ENCODE measurements around the gene SMYD3.

SMYD3 gene

DNA sequence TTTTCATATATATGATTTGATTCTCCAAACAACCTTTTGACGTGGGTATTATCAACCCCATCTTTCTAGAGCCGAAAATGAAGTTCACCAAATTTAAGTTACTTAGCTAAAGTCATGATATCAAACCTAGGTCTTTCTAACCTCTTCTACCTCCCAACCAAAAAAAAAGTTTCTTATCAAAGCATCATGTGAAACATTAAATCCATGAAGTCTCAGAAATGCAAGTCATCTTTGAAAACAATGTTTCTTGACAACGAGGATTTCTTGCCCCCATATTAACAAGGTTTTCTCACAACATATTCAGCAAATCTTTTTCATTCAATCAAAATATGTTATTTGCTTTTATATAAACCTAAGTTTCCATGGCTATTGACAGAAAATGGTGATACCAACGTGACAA, 306.3 kb downstream of the SMYD3 start:
- no peak for DNase-seq

GRCh38 chr1:246200225-246200624, 306.9 kb downstream of the SMYD3 start:
- no peak for DNase-seq

- peak; percentile 42 for DNase-seq
Measured at GRCh38 chr1:246199086-246199645, 307.9 kb downstream of the SMYD3 start.

GRCh38 chr1:246198115-246198816, 308.8 kb downstream of the SMYD3 start:
- DNase-seq: no peak

DNA sequence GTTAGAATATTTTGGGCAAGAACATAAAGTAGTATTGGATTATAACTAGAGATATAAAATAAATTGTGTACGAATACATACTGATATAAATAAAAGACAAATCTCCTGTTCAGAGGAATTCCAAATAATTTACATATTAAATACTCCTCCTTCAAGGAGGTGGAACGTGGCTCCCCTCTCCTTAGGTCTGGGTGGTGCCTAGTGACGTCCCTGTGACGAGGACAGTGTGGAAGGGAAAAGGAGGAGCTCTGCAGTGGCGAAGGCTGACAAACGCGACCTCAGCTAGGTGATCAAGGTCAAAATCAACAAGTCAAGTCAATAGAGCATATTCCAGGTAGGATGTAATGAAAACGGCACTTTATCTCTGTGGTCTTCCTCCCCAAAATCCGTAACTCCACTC, 310.0 kb downstream of the SMYD3 start:
- DNase-seq: no peak

GRCh38 chr1:246195296-246195695, 311.8 kb downstream of the SMYD3 start:
- DNase-seq: no peak

DNA sequence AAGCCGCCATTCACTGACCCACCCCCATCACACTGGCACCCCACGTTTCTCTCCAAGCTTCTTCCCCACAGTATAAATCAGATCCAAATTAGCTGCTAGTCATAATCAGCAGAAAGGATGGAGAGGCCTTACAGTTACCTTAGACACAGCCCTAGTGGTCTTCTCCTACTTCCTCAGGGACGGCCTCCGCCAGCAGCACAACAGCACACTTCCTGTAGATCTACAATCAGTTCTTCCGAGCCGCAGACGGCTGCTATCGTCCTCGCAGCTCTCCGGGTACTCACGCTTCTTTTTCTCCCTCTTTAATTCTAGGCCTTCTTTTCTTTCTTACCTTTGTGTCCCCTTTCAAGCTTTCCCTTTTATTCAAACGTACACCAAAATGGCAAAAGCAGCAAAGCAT, 313.5 kb downstream of the SMYD3 start:
- no peak for DNase-seq

DNA sequence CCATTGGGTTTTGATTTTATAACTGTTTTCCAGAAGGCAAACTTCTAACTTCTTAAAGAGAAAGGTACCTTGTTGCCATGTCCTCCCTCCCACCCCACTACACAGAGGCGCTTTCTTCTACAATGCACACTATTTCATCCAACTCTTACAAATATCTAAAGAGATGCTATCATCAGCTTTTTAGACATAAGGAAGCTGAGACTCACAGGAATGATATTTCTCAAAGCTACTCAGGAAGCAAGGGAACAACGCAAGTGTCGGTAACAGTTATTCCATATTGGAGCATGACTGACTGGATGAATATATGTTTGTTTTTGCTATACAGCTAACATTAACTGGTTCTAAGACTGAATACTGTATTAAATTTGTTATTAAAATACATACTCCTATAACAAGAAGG, 318.0 kb downstream of the SMYD3 start:
- DNase-seq: no peak

- DNase-seq: no peak
Measured at GRCh38 chr1:246187834-246188372, 319.2 kb downstream of the SMYD3 start.

- DNase-seq: no peak
Measured at GRCh38 chr1:246184503-246184902, 322.6 kb downstream of the SMYD3 start.

DNA sequence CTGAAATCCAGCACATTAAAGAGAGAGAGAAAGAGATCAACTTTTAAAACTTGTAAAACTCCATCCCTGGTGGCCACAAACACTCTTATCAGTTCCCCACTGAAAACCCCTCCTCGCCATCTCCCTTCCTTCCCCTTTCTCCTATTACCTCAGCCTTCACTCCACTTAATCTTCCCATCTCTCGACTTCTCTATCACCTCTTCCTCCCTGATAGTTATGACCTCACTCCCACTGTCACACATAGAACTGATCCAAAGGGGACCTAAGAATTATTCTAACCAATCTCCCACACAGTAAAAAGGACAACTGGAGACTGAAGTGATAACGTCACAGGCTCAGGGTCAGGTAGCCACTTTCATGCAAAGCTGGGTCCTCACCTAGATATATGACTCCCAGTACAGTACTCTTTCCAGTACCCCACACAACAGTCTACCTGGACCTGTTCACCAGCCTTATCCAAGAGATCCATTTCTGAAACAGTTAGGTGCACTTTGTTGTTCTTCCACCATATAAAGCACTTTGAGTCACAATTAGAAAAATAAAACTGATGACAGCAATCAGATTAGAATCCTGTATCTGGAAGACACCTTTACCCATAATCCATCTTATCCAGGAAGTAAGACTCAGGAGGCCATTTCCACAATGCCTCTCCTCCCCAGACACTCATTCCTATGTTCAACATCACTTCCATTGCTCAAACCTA, 324.8 kb downstream of the SMYD3 start:
- DNase-seq: no peak

GRCh38 chr1:246181241-246181640, 325.8 kb downstream of the SMYD3 start:
- DNase-seq: no peak

GRCh38 chr1:246179401-246179800, 327.7 kb downstream of the SMYD3 start:
- no peak for DNase-seq

DNA sequence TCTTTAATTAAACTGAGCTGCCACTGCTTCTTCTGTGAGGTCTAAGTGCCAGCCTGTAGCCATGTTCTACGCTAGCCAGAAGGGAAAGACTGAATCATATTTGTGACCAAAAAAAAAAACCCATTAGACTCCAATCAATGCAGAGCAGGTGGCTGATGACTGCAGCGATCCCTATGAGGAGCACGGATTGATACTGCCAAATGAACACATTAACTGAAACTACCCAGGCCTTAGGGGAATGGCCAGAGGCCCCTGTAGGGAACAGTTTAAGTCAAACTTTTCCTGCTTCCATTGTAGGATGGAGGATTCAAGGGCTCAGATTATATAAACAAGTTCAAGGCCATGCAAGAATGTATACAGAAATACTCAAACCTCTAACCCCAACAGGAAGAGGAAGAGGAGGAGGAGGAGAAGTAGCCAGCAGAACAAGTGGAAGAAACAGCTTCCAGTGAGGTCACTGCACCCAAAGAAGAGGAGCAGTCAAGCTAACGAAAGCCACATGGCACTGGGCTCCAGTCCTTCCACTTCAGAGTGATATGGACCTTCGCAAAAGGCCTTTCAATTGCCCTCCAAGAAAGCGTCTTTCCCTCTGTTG, 328.3 kb downstream of the SMYD3 start:
- DNase-seq: no peak

DNA sequence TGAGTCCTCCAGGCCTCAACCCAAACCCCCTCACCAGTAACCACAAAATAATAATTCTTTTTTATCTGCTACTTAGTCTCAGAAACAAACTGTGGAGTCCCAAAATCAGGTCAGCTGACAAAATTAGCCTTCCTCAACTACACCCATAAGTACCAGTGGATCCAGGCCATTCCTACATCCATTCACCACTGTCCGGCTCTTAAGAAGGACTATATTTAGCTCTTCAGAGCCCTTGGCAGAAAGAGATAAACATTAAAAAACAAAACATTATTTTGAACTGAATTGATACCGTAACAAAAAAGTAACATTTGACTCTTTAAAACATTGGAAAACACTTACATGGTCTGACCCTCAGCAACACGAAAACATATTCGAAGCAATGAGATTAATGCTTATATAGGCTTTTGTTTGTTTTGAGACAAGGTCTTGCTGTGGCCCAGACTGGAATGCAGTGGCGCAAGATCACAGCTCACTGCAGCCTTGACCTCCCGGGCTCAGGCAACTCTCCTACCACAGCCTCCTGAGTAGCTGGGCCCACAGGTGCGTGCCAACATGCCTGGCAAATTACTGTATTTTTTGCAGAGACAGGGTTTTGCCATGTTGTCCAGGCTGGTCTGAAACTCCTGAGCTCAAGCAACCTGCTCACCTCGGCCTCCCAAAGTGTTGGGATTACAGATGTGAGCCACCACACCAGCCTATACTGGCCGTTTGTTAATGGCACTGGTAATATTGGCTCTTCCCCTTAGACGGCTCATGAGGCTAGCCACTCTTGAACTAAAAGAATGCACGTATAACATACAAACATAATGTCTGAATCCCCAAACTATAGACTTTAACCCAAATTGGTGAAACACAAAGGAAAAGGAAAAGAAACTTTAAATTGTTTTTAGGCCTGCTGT, 330.7 kb downstream of the SMYD3 start:
- DNase-seq: no peak

DNA sequence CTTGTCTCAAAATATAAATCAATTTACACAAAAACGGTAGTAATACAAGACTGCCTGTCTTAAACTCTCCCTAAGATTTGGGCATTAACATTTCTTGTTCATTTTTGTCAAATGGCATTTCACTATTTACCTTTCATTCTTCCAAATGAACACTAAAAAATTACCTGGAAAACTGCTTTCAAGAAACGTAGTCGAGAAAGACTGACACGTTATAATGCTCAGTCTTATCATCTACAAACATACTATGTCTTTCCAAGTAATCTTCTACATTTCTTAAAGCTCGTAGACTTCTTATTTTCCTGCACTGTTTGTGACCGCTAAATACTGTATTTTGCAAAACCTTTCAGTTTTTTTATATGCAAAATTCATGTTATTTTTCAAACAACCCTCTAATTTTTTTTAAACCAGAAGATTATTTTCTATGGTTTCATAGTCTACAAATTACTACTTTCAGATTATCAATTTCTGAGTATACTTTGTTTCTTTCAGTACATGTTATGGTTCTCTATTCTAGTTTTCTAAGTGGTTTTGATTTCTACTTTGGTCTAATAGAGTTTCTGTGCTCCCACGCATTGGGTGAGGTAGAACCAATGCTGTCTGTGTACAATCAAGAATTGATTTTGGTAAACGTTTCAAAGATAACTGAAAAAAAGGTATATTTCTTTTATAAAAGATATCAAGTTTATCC, 336.4 kb downstream of the SMYD3 start:
- no peak for DNase-seq

DNA sequence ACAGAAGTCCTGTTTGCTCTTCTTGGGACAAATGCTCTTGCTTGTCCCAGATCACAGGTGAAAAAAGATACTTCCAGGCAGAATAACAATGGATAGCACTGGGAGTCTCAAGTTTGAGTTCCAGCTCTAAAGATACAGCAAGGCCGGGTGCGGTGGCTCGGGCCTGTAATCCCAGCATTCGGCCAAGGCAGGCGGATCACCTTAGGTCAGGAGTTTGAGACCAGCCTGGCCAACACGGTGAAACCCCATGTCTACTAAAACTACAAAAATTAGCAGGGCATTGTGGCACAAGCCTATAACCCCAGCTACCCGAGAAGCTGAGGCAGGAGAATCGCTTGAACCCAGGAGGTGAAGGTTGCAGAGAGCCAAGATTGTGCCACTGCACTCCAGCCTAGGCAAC, 337.6 kb downstream of the SMYD3 start:
- DNase-seq: no peak

DNA sequence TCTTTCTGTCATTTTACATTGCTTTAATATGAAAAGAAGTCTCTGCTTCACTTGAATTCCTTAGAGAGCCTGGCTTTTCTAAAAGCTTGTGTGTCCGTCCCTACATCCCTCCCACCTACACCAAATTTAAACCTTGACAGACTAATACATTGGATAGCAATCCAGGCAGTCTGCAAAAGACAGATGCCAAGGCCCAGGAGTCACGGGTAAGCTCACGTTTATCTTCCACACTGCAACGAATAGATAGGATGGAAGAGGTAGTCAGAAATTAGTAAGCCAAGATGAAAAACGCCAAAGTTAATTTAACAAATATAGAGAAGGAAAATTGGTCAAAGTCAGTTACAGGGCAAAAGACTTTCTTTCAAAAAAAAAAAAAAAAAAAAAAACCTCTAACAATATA, 338.1 kb downstream of the SMYD3 start:
- DNase-seq: no peak

DNA sequence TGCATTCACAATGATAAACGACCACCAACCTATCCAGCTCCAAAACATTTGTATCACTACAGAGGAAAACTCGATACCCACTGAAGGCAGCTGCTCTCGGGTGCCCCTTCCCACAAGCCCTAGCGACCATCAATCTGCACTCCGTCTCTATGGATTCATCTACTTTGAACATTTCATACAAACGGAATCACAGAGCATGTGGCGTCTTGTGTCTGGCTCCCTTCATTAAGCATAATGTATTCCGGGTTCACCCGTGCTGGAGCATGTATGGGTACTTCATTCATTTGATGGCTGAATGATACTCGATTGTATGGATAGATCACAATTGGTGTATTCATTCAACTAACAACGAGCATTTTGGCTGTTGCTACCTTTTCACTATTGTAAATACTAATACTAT, 340.2 kb downstream of the SMYD3 start:
- DNase-seq: no peak

DNA sequence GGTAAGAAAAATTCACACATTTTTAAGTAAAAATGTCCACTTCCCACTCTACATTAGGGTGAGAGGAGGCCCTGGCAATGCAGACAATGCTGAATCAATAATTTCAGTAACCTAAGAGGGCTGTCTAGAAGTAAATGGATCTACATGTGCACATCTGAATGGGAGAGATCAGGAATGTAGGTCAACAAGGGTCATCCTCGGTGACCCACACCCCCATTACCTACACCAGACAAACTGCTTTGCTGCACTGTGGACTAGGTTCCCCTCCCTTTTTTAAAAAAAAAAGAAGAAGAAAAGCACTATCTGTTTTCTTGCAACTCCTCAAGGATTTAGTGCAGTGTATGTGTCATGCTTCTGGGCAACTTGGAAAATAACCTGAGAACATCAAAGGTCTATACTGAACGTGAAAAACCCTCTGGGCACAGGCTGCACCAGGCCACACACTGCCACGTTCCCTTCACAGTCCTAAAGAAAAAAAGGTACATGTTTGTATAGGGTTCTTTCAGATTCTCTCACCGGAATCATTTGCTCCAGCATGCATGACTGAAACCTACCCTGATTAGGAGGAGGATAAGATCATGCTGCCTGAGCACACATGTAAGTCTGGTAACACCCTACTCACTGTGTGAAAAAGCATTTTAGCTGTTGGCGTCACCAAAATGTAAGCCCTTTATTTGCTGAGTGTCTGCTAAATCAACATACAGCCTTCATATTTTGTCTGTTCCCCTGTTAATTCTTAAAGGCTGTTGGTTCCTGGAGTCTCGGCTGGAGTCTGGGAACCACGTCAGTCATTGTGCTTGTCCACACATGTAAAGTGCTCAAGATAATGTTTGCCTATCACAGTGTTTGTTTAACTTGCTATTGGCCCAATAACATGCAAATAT, 341.0 kb downstream of the SMYD3 start:
- DNase-seq: no peak

DNA sequence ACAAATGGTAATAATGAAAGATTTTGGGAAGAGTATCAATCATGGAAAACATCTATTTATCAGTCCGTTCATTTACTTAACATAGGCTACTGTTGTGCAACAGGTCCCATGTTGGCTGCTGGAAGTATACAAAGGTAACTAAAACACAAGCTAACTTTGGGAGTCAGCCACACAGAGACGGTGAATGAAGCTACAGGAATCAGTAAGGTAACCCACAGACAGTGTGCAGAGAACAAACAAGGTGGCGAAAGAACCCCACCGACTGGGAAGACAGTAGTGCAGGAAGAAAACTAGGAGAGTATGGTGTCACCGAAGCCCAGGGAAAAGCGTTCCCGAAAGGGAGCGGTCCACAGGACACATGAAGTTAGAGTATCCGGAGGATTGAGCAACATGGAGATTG, 342.3 kb downstream of the SMYD3 start:
- DNase-seq: no peak

Data from T1000 (cell line).